HPDE6-E6E7 (cell line): ENCODE measurements around the gene PDGFD.

Experiments used
- DNase-seq: peaks from one replicate; pipeline ENCODE4 v3.0.0; 2011; ENCODE audit warnings: missing footprints; ENCODE audit errors: extremely low spot score

PDGFD gene

GRCh38 chr11:103920933-103921332 is 243.0 kb downstream of the PDGFD start:
- DNase-seq = no peak

GRCh38 chr11:103920449-103920848 is 243.5 kb downstream of the PDGFD start:
- no peak for DNase-seq

- DNase-seq = no peak
These were observed 253.2 kb downstream of the PDGFD start for GRCh38 chr11:103910721-103911120.

GRCh38 chr11:103907548-103908455 is 256.1 kb downstream of the PDGFD start:
- no peak for DNase-seq

- no peak for DNase-seq
These were observed 256.8 kb downstream of the PDGFD start for GRCh38 chr11:103907136-103907535.

GRCh38 chr11:103906291-103906867 is 257.6 kb downstream of the PDGFD start:
- DNase-seq = no peak

- DNase-seq = no peak
These were observed 259.7 kb downstream of the PDGFD start for GRCh38 chr11:103904324-103904667.

GRCh38 chr11:103903621-103904323 is 260.2 kb downstream of the PDGFD start:
- no peak for DNase-seq

- DNase-seq = no peak
These were observed 261.0 kb downstream of the PDGFD start for GRCh38 chr11:103902994-103903393.

GRCh38 chr11:103901656-103902055 is 262.3 kb downstream of the PDGFD start:
- DNase-seq = no peak

GRCh38 chr11:103898577-103899336 is 265.2 kb downstream of the PDGFD start:
- DNase-seq = no peak

GRCh38 chr11:103898065-103898464 is 265.9 kb downstream of the PDGFD start:
- no peak for DNase-seq

- DNase-seq = no peak
These were observed 266.6 kb downstream of the PDGFD start for GRCh38 chr11:103897160-103897936.

GRCh38 chr11:103895106-103895505 is 268.8 kb downstream of the PDGFD start:
- DNase-seq = no peak

GRCh38 chr11:103894673-103895072 is 269.3 kb downstream of the PDGFD start:
- no peak for DNase-seq

- no peak for DNase-seq
These were observed 269.9 kb downstream of the PDGFD start for GRCh38 chr11:103894034-103894433.

- no peak for DNase-seq
These were observed 270.6 kb downstream of the PDGFD start for GRCh38 chr11:103893371-103893770.

GRCh38 chr11:103892603-103893002 is 271.3 kb downstream of the PDGFD start:
- no peak for DNase-seq

- no peak for DNase-seq
These were observed 273.3 kb downstream of the PDGFD start for GRCh38 chr11:103890654-103891053.

GRCh38 chr11:103889679-103890078 is 274.3 kb downstream of the PDGFD start:
- no peak for DNase-seq

- DNase-seq = no peak
These were observed 275.4 kb downstream of the PDGFD start for GRCh38 chr11:103888541-103888951.
